CD4-positive, alpha-beta T cell treated with Interleukin-1 beta for 1 hour (primary cell): Measurements from ENCODE around the gene TMEM43.

Experiments
- DNase-seq, 2 donors: peaks; one replicate each; pipeline ENCODE4 v3.0.0-alpha.2; 2020 to 2022

Gene TMEM43

DNA sequence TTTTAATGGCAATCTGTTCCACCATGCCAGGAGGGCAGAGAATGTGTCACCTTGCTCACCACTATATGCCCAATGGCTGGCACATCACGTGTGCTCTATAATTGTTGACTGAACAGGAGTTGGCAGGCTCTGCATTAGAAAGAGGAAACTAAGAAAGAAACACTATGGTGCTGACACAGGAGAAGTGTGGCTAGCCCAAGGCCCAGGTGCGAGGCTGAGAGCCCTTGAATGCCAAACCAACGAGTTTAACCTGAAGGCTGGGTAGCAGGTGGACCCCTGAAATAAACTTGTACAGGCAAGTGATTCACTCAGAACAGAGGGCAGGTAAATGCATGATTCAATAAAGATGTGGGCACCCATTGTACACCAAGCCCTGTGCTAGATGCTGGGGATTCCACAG, 2.6 kb upstream of the TMEM43 start:
- no peak for DNase-seq

DNA sequence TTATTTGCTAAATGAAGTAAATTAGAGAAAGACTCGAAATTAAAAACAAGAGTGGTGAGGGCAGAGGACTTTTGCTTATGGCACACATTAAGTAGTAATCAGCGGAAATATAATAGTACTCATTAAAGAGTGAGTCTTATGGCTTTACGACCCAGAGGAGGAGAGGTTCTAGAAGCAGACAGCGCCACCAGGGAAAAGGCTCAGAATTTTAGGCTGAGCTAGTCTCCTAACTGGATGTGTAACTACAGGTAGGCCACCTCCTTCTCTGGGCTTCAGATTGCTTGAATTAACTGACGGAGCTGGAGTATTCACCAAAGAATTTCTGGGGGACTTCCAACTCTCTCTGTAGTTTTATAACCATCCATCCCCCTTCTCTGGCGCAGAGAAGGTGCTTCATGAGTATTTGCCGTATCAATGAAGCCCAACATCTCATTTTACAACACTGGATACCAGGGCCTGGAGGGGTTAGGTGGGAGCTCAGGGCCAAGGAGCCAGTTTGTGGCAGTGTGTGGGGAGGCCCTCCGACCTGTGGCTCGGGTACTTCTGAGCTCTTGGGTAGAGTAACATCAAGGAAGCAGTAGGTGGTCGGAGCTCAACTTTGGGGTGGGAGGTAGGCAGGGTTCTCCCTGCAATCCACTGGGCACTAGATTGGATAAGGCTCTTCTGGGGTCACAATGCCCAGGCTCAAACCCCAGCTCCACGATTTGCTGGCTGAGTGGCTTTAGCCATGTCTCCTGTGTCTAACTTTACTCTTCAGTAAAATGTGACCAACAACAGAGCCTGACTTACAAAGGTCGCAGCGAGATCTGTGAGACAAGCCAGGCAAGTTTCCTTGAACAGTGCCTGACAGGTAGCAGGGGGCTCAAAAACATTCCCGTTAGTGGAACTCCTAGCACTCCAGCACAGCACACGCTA, 1.3 kb upstream of the TMEM43 start:
- DNase-seq = no peak

DNA sequence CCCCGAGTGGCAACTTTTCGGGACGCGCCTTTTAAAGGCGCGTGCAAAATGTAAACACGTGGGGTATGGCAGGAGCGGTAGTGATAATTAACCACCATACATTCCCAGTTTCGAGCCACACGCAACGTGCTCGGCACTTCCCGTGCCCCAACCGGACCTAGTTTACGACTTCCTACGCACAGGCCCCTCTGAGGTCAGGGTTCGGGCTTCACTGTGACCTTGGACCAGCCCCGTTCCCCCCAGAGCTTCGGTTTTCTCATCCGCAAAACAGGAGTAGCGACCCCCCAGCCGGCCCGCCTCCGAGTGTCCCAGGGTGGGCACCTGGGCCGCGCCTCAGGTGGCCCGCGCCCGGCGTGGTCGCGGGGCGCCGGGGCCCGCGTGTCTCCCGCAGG, 633 bp upstream of the TMEM43 start:
- peak; percentile 64 to 69 for DNase-seq

DNA sequence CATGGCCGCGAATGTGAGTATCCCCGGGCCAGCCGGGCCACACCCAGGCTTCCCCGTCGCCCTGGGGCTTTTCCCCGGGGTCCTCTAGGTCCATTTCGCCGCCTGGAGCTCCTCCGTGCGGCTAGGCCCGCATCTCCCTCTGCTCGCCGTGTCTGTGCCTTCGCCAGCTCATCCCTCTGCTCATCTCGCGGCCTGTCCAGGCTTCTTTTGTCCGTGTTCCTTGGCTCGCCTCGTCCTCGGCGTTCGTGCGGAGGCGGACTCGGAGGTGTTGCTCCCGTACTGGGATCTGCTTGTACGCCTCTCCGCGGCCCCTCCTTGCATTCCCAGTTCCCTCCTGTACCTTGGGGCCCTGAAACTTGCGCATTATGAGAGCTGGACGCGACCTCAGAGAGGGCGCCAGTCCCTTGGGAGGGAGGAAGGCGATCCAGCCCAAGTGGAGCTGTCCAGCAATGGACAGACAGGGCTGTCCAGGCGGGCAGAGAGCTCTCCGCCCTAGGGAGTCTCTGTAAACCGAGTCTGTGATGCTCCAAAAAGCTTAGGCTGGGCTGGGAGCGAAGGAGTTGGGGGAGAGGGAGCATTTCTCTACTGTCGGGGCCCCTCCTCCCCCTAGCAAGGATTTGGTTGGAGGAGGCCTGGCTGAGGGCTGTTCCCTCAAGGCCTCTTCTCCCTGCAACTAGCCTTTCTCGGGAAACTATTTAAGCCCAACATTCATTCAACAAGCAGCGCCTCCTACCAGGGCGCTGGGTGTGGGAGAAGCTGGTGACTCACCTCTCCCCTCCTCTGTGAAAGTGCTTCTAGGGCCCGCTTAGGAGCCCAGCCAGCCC, 553 bp downstream of the TMEM43 start:
- DNase-seq = peak; percentile 57 to 63

DNA sequence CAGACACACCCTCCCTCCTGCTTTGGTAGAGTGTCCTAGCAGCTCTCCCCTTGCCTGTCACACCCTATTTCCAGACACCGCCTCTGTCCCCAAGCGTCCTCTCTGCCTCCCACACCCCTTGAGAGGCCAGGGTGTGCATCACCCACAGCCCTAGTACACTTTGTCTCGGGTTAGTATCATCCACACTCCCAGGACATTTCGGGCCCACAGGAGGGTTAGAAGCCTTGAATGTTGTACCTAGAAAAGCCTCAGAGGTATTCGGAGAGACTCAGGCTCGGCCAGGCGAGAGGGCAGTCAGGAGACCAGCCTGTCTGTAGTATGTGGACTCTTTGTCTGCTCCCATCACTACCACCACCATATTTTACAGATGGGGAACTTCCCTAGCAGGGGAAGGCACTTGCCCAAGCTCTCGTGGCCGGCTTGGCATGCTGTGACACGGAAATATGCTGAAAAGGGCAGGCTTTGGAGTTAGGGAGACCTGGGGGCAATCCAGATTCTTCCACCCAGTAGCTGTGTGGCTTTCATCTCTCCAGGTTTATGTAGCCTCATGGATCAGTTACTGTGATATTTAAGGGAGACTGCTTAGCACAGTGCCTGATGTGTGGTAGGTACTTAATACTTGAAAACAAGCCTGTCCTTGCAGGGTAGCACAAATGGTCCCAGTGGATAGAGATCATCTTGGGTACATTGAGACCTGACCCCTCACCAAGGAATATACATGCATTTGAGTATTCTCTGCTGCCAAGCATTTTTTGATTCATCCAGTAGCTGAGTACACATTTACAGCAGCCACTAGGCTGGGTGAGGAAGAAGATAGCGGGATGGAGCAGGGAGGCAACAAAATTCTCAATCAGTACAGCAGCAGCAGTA, 1.4 kb downstream of the TMEM43 start:
- no peak for DNase-seq

DNA sequence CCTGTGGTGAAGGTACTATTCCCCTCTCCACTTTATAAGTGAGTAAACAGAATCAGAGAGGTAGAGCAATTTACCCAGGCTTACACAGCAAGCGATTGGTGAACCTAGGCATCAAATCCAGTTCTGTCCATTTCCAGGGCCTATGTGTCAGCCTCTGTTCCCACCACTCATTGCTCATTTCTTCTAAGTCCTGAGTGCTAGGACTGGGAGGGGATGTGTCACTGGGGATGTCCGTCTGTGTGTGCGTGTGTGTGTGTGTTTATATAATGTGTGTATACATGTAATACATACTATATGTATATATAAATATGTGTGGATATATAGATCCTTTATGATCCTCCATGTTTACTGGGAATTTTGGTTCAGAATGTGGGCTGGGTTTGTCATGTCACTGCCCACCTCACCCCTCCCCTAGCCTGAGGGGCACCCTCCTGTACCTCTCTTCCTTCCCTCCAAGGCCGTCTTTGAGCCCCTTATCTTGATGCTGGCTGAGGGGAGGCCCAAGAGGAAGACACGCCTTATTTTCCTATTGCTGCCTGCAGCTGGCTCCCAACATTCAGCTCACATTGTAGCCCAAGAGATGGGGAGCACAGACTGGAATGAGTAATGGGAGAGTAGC, 2.1 kb downstream of the TMEM43 start:
- no peak for DNase-seq

DNA sequence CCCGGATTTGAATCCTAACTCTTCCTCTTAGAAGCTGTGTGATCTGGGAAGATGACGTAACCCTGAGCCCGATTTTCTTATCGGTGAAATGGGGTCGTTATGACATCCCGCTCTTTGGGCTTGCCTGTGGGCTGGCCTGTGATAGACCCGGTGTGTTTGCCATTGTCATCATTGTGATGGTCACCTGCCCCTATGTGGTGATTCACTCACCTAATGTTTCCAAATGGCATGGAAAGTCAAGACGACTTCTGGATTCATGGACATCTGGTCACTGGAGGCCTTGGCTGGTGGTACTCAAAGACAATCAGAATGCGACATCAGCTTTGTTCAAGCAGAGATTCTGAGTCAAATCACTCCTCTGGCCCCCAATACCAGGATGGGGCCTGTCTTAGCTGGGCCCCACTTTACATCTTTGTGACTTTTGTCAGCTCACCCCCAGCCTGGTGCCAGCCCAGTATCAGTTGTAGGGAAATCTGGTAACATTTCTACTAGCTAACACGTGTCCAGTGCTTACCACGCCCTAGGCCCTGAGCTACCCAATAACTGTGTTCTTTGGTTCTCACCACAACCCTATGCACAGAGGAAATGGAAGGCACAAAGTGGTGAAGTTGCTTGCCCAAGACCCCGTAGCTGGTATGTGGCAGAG, 2.8 kb downstream of the TMEM43 start:
- no peak for DNase-seq

DNA sequence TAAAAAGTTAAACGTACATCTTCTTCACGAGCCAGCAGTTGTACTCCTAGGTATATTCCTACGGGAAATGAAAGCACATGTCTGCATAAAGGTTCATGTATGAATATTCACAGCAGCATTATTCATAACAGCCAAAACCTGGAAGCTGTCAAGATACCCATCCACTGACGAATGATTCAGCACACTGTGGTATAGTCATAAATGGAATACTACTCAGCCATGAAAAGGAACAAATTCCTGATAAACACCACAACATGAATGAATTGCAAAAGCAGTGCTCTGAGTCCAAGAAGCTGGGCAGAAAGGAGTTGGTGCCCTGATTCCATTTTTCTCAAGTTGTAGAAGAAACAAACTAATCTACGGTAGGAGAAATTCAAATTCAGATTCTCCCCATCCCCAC, 3.9 kb downstream of the TMEM43 start:
- no peak for DNase-seq

DNA sequence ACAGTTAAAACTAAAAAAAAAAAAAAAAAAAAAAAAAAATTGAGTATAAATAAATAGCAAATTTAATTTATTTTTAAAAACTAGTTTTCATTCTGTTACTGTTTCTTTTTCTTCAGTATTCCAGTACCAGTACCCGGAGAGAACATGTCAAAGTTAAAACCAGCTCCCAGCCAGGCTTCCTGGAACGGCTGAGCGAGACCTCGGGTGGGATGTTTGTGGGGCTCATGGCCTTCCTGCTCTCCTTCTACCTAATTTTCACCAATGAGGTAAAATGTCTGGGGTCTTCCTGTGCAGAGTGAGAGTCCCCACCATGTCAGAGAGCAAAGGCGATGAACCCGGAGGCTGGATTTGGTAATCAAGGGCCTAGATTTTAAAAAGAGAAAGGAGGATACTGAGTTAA, 4.4 kb downstream of the TMEM43 start:
- no peak for DNase-seq

DNA sequence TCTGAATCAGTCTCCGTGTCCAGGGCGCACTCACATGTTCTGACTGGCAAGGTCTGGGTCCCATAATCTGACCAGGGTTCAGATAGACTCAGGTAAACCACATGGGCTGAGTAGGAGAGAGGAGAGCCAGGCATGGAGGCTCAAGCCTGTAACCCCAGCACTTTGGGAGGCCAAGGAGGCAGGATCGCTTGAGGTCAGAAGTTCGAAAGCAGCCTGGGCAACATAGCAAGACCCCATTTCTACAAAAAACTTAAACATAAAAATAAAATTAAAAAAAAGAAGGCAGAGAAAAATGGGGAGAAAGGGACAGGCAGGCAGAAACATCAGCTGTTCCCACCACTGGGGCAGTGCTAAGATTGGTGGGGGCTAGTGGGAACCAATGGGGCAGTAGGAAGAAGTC, 5.4 kb downstream of the TMEM43 start:
- no peak for DNase-seq

DNA sequence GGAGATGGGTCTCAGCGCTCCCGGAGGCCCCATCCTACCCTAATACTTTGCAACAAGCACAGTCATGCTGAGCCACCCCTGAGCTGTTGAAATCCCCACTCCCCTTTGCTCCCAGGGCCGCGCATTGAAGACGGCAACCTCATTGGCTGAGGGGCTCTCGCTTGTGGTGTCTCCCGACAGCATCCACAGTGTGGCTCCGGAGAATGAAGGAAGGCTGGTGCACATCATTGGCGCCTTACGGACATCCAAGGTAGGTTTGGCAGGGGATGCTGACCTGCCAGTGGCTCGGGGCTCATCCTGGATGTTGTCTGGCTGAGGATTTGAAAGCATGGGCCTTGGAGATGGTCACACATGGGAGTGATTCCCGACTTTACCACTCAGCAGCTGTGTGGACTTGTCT, 5.9 kb downstream of the TMEM43 start:
- no peak for DNase-seq

DNA sequence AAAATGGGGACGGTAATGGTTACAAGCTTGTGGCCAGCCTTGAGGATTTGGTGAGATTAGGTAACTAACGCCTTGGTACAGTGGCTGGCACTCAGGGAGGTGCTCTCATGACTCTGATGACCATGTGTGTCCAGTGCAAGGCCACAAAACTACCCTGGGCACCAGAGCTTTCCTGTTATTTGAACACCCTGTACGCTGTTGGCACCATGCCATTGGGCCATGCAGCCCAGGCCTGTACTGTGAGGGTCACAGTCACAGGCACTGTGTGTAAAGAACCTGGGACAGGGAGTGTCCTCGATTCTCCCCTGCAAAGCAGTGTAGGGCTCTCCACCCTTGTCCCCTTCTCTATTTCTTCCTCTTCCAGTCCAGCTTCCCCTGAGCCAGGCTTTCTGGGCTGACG, 6.3 kb downstream of the TMEM43 start:
- DNase-seq = no peak

DNA sequence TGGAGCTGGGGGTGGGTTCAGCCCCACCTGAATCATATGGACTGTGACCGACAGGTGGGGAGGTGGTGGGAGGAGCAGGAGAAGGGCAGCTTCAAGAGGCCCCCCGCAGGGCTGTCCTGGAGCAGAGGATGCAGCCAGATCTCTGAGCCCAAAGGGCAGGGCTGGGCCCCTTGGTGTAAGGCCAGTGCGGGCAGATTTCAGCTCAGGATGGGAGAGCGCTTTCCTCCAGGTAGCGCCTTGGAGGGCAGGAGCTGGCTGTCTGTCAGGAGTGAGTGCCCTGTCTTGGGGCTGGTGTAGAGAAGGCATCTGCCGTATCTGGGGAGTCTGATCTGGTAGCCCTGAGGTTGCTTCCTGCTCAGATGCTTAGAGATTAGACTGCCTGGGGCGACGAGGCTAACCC, 7.3 kb downstream of the TMEM43 start:
- no peak for DNase-seq

DNA sequence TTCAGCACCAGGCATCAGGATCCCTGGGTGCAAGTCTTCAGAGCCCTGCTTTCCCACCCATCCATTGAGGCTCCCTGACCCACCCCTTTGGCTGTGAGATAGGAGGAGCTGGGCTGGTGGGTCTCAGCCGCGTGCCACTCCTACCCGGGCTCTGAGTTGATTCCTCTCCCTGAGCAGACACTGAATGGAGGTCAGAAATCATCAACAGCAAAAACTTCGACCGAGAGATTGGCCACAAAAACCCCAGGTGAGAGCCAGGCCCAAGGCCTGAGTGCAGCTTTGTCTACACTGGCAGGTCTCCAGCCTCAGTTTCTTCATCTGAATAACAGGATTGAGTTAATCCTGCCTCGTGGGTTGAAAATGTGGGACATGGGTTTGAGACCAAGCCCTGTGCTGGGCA, 7.8 kb downstream of the TMEM43 start:
- DNase-seq = no peak

DNA sequence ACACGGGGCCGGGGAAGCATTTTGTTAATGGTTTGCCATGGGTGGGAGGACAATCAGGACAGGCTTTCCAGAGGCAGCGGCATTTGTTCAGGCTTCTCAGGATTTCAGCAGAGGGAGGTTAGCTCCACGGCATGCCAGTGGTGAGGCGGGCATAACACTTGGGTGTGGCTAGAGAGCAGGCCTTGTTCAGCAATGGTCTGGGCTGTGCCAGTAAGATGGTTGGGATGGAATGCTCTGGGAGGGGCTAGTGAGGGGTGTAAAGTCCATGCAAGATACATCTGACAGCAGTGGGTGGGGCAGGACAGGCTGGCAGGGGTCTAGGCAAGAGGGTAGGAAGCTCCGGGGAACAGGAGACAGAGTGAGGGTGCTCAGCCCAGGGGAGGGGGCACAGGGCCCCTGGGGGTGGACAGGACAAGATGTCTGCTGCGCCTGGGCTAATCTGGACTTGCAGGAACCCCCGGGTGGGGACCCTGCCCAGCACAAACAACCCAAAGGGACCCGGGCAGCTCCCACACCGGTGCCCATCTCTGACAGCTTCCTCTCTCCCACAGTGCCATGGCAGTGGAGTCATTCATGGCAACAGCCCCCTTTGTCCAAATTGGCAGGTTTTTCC, 8.4 kb downstream of the TMEM43 start:
- DNase-seq = no peak

DNA sequence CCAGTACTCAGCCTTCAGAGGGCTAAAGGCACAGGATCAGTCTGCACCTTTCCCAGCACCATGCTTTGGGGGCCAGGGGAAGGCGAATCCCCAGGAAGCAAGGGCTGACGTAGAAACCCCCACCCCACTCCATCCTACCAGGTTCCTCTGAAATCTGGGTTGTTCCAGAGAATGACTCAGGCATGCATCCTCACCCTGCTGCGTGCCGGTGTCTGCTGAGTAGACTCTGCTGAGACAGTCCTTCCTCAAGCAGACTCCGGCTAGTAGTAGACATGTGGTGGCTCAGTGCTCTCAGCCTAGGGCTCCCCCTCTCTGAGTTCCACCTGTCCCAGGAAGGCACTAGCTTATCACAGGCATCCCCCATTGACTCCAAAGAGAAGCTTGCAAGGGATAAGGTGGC, 9.0 kb downstream of the TMEM43 start:
- DNase-seq = no peak

DNA sequence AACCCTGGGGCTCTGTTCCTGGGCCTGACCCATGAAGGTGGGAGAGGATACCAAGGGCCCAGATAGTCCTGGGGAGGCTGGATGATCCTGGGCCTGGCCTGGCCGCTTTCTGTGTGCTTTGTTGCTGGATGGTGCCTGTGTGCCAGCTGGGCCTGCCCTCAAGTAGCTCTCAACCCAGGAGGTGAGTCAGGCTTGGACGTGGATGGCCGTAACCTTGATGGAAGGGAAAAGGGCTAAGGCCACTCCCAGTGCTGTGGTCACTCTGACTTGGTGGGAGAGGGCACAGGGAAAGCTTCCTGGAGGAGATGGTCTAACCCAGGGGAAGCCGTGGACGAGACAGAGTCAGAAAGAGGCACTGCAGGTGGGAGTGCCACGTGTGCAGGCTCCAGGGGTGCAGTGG, 9.4 kb downstream of the TMEM43 start:
- DNase-seq = no peak

DNA sequence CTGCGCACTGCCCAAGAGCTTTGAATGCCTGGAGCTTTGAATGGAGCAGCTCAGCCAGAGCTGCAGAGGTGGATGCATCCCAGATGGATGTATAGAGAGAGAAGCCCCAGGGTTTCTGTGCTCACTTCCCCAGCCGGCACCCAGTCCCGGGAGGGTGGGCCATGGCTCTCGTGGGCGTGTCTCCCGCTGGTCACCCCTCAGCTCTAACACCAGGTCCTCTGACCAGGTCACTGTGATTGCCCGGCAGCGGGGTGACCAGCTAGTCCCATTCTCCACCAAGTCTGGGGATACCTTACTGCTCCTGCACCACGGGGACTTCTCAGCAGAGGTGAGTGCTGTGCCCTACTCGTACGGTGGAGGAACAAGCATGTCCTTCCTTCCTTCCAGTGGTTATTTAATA, 10.7 kb downstream of the TMEM43 start:
- no peak for DNase-seq

DNA sequence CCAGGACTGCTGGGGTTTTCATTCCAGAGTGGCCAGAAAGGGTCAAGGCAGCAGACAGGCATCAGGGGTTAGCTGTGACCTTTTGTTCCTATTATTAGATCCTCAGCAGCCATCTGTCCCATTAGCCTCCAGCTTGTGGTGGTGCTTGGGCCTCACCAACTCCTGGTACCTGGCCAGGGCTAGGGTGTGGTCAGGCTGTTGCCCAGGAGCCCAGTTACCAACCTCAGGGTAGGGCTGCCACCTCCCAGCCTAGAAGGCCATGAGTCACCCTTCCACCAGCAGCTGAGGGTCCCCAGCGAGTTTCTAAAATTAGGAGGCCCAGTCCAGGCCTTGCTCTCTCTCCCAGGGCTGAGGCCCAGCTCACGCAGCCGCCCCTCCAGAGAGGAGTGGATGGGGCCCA, 12.2 kb downstream of the TMEM43 start:
- DNase-seq = no peak

DNA sequence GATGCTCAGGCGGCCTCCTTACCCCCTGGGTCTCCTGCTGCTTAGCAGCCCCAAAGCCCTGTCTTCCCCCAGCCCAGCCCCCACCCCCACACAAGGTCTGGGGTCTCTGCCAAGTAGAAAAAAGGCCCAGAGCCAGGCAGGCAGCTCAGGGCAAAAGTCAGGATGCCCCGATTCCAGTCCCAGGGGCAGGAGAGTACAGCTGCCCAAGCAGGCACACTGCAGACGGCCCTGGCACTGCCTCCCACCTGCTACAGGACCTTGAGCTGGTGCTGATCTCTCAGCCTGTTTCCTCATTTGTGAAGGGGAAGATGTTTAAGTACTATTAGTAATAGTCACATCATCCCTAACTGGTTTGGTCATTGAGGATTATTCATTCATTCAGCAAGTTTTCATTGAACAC, 12.6 kb downstream of the TMEM43 start:
- DNase-seq = no peak

DNA sequence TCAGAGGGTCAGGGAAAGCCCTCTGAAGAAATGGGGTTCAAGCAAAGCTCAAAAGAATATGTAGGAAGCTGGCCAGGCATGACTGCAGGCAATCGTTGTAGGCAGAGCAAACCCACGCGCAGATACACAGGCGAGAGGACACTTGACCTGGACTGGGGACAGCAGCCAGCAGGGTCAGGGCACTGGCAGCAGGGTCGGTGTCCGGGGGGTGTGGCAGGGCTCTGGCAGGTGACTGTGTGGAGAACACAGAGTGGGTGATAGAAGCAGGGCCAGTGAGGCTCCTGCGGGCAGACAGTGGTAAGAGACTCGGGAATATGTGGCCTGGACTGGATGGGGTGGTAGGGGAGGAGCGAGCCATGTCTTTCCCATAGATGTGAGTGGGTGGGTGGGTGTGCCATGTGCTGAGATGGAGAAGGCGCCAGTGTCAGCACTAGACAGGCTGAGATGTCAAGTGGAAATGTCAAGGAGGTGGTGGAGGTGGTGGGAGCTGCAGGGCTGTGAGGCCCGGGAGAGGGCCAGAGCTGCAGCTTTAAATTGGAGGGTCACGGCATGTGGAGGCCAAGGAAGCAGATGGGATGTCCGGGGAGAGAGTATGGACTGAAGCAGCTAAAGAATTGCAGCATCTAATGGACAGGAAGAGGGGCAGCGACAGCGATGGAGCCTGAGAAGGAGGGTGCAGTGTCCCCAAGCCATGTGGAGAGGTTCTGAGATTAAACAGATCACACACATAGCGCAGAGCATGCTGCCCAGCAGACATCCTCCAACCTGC, 13.4 kb downstream of the TMEM43 start:
- DNase-seq = no peak
